Renal cortex interstitium (tissue), 11 donors: ENCODE measurements around the gene GLB1L. TPM values are rescaled to one million over a fixed set of nuclear protein-coding genes. Genes with fewer than 3 reads are reported as not detected.

Source experiments
- DNase-seq, 11 donors: peaks; one replicate each; pipeline ENCODE4 v3.0.0-alpha.2; 2013; ENCODE audit warnings: low read depth in 9 of 11, low spot score in 4 of 11; ENCODE audit errors: extremely low read depth in 1 of 11
- polyA plus RNA-seq, 3 donors: library from polyadenylated mRNA; unstranded; fragments of 120-200 nt; gene quantifications; one replicate each; pipeline ENCODE4 v1.2.1, GENCODE V29; 2013; ENCODE audit not compliant: insufficient read length in 3 of 3

The GLB1L gene
- polyA plus RNA-seq, 3 donors: 24.1 to 27.6 (median 24.4) TPM

DNA sequence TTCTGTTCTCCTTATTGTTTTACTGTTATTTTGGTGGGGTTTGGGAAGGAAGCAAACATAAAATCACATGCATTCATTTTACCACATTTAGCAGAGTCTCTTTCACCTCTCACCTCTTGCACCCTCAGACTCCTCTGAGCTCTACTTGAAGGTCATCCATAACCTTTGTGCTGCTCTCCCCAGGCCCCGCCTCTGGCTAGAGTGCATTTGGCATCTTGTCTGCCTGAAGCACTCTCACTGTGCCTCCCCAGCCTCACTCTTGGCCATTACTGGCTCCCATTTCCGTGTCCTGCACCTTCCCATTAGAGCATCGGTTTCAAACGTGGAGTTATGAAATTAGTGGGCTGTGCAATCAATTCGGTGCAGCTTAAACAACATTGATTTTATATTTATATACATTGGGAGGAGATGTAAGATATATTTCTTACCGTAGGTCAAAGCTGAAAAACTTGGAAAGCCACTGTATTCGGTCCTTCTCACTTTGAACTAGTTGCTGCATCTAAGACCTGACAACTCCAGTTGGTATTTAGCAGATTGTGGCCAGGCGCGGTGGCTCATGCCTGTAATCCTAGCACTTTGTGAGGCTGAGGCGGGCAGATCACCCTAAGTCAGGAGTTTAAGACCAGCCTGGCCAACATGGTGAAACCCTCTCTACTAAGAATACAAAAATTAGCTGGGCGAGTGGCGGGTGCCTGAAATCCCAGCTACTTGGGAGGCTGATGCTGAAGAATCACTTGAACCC lies 45.6 kb downstream of the GLB1L start:
- no peak for DNase-seq

DNA sequence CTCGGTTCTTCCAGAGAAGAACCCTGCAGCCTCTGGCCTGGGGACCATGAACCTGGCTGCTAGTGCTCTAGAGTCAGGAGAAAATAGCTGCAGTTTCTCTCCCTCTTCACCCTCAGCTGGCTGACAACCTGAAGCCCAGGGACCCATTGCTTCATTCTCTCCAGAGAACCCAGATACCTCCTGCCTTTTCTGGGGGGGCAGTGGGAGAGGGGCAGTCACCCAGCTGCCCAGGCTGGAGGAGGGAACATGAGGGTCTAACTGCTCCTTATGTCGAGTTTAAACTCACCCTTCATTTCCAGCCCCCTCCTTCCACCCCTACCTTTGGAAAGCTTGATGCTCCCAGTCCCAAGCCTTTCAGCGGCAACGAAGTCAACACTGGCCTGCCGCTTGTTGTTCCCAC lies 46.3 kb downstream of the GLB1L start:
- DNase-seq: no peak

DNA sequence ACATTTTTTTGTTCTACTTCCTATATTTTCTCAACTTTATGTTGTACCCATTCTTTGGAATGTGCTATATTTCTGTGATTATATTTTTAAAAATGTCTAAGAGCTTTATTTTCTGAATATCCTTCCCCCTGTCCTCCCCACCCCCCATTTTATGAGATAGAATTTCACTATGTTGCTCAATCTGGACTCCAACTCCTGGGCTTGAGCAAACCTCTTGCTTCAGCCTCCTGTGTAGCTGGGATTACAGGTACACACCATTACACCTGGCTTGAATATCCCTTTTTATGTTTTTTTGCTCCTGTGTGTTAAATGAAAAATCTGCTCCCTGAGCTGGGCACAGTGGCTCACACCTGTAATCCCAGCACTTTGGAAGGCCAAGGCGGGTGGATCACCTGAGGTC lies 47.9 kb downstream of the GLB1L start:
- no peak for DNase-seq

DNA sequence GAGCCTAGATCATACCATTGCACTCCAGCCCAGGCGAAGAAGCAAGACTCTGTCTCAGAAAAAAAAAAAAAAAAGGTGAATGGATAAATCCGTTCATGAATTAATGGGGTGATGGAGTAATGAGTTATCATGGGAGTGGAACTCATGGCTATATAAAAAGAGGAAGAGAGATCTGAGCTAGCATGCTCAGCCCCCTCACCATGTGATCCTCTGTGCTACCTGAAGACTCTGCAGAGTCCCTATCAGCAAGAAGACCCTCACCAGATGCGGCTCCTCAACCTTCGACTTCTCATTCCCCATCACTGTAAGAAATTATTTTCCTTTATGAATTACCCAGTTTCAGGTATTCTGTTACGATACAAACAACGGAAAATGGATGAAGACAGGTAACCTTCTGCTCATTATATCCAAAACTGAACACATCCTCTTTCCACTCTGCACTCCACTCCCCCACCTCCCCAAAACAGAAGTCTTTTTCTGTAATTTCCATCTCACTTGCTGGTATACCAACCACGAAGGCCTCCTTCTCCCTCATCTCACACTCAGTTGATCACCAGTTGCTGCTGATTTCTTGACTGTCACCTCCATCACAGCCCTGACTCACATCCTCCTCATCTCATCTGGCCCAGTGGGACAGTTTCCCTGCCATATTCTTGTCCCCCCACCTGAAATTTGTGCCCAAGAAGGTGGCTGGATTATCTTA lies 58.3 kb downstream of the GLB1L start:
- no peak for DNase-seq

Other genes starting within 250 kb of the GLB1L start
- under 1 TPM; 0.11 to 0.37 (median 0.36) TPM for gene CFAP65, start 203.9 kb downstream of the GLB1L start, polyA plus RNA-seq
- 1 to 10 TPM; 1.3 to 2.8 (median 2.0) TPM for gene IHH, start 184.5 kb downstream of the GLB1L start, polyA plus RNA-seq
- 10 to 100 TPM; 16.7 to 21.4 (median 17.0) TPM for gene NHEJ1, start 84.6 kb downstream of the GLB1L start, polyA plus RNA-seq
- 10 to 100 TPM; 17.6 to 35.0 (median 22.7) TPM for gene SLC23A3, start 75.4 kb downstream of the GLB1L start, polyA plus RNA-seq
- gene CNPPD1, start 68.5 kb downstream of the GLB1L start, polyA plus RNA-seq: 10 to 100 TPM; 61.4 to 71.9 (median 68.9) TPM
- 100 to 1,000 TPM; 111 to 116 (median 116) TPM for gene RETREG2, start 67.2 kb downstream of the GLB1L start, polyA plus RNA-seq
- 10 to 100 TPM; 36.1 to 50.4 (median 43.0) TPM for gene ZFAND2B, start 38.7 kb downstream of the GLB1L start, polyA plus RNA-seq
- gene ABCB6, start 26.5 kb downstream of the GLB1L start, polyA plus RNA-seq: 10 to 100 TPM; 42.1 to 50.2 (median 44.7) TPM
- 10 to 100 TPM; 43.7 to 48.2 (median 48.0) TPM for gene ATG9A, start 15.8 kb downstream of the GLB1L start, polyA plus RNA-seq
- gene ANKZF1, start 15.6 kb downstream of the GLB1L start, polyA plus RNA-seq: 10 to 100 TPM; 51.6 to 94.0 (median 62.8) TPM
- gene STK16, start within 50 bp of the GLB1L start, polyA plus RNA-seq: 10 to 100 TPM; 37.3 to 38.3 (median 38.1) TPM
- 1 to 10 TPM in 1 of 3 donors, under 1 TPM in 2; 0.79 to 1.0 (median 0.93) TPM for gene TUBA4B, start 7.8 kb upstream of the GLB1L start, polyA plus RNA-seq
- gene TUBA4A, start 8.5 kb upstream of the GLB1L start, polyA plus RNA-seq: 100 to 1,000 TPM in 1 of 3 donors, 10 to 100 TPM in 2; 27.7 to 111 (median 37.9) TPM
- 10 to 100 TPM; 64.9 to 83.6 (median 72.3) TPM for gene DNAJB2, start 33.9 kb upstream of the GLB1L start, polyA plus RNA-seq
- gene PTPRN, start 64.0 kb upstream of the GLB1L start, polyA plus RNA-seq: under 1 TPM in 2 of 3 donors, not detected in 1; 0.16 to 0.65 TPM
- not detected for gene RESP18, start 87.3 kb upstream of the GLB1L start, polyA plus RNA-seq
- gene DNPEP, start 142.5 kb upstream of the GLB1L start, polyA plus RNA-seq: 10 to 100 TPM; 53.6 to 73.9 (median 65.7) TPM
- 1 to 10 TPM; 6.1 to 7.0 (median 6.5) TPM for gene DES, start 172.9 kb upstream of the GLB1L start, polyA plus RNA-seq
- 10 to 100 TPM in 2 of 3 donors, 1 to 10 TPM in 1; 9.2 to 16.8 (median 12.7) TPM for gene SPEG, start 189.4 kb upstream of the GLB1L start, polyA plus RNA-seq